SK-N-SH treated with all-trans-retinoic acid at 6 μM for 48 hours (cell line): ENCODE measurements around the gene MYEOV.

Source experiments
- ATAC-seq: fragments of 200-7000 bp; cut with Tn5 transposase; 3 replicates; pipeline ENCODE4 v1.9.1; 2020; ENCODE audit warnings: mild to moderate bottlenecking, moderate library complexity
- ARNTL ChIP-seq: fragments of 450-650 bp; formaldehyde crosslinking; IDR thresholded peaks from 2 replicates; pipeline ENCODE4 v1.5.0; 2020; ENCODE audit warnings: low read depth, mild to moderate bottlenecking, moderate library complexity, borderline replicate concordance
- BACH2 ChIP-seq: fragments of 250-450 bp; sonication (Bioruptor Pico); IDR thresholded peaks from 2 replicates; pipeline ENCODE4 v1.9.0; 2021; ENCODE audit warnings: mild to moderate bottlenecking, borderline replicate concordance
- CREB5 ChIP-seq: fragments of 250-450 bp; sonication (Bioruptor Pico); IDR thresholded peaks from 2 replicates; pipeline ENCODE4 v1.5.1; 2020; ENCODE audit warnings: low read depth, mild to moderate bottlenecking, moderate library complexity
- CSDC2 ChIP-seq: fragments of 250-450 bp; sonication (Bioruptor Pico); IDR thresholded peaks from 2 replicates; pipeline ENCODE4 v1.5.0; 2020; ENCODE audit warnings: mild to moderate bottlenecking, moderate library complexity
- ESRRG ChIP-seq: fragments of 250-450 bp; sonication (Bioruptor Pico); IDR thresholded peaks from 2 replicates; pipeline ENCODE4 v1.6.1; 2021; ENCODE audit warnings: mild to moderate bottlenecking
- GLIS3 ChIP-seq: fragments of 250-450 bp; sonication (Bioruptor Pico); IDR thresholded peaks from 2 replicates; pipeline ENCODE4 v1.5.0; 2020; ENCODE audit warnings: mild to moderate bottlenecking, moderate library complexity
- ISL1 ChIP-seq: fragments of 250-450 bp; sonication (Bioruptor Pico); IDR thresholded peaks from 2 replicates; pipeline ENCODE4 v2.1.2; 2022; ENCODE audit warnings: mild to moderate bottlenecking, moderate library complexity
- OSR1 ChIP-seq: fragments of 250-450 bp; sonication (Bioruptor Pico); IDR thresholded peaks from 2 replicates; pipeline ENCODE4 v1.8.0; 2022; ENCODE audit warnings: moderate library complexity, mild to moderate bottlenecking, inconsistent platforms
- PATZ1 ChIP-seq: fragments of 250-450 bp; sonication (Bioruptor Pico); IDR thresholded peaks from 2 replicates; pipeline ENCODE4 v1.8.0; 2020; ENCODE audit warnings: mild to moderate bottlenecking, moderate library complexity, borderline replicate concordance
- POU6F1 ChIP-seq: fragments of 250-450 bp; sonication (Bioruptor Pico); IDR thresholded peaks from 2 replicates; pipeline ENCODE4 v1.8.0; 2021; ENCODE audit warnings: low read depth, mild to moderate bottlenecking, moderate library complexity, borderline replicate concordance
- PPARA ChIP-seq: fragments of 250-450 bp; sonication (Bioruptor Pico); IDR thresholded peaks from 2 replicates; pipeline ENCODE4 v1.5.0; 2020; ENCODE audit warnings: mild to moderate bottlenecking, borderline replicate concordance
- RARB ChIP-seq: fragments of 250-450 bp; sonication (Bioruptor Pico); IDR thresholded peaks from 2 replicates; pipeline ENCODE4 v1.8.0; 2021; ENCODE audit warnings: mild to moderate bottlenecking, moderate library complexity
- SNAI2 ChIP-seq: fragments of 250-450 bp; sonication (Bioruptor Pico); IDR thresholded peaks from 2 replicates; pipeline ENCODE4 v1.5.0; 2020; ENCODE audit warnings: mild to moderate bottlenecking, moderate library complexity
- TCF4 ChIP-seq: fragments of 250-450 bp; sonication (Bioruptor Pico); IDR thresholded peaks from 2 replicates; pipeline ENCODE4 v1.8.0; 2021; ENCODE audit warnings: mild to moderate bottlenecking, moderate library complexity, borderline replicate concordance
- TOX ChIP-seq: fragments of 250-450 bp; sonication (Bioruptor Pico); IDR thresholded peaks from 2 replicates; pipeline ENCODE4 v1.8.0; 2021; ENCODE audit warnings: mild to moderate bottlenecking, moderate library complexity, borderline replicate concordance
- TSHZ2 ChIP-seq: fragments of 250-450 bp; sonication (Bioruptor Pico); IDR thresholded peaks from 2 replicates; pipeline ENCODE4 v1.5.0; 2020; ENCODE audit warnings: mild to moderate bottlenecking, moderate library complexity
- ZC3H10 ChIP-seq: fragments of 250-450 bp; sonication (Bioruptor Pico); IDR thresholded peaks from 2 replicates; pipeline ENCODE4 v1.5.1; 2021; ENCODE audit warnings: mild to moderate bottlenecking, moderate library complexity
- ZFP3 ChIP-seq: fragments of 250-450 bp; sonication (Bioruptor Pico); IDR thresholded peaks from 2 replicates; pipeline ENCODE4 v1.5.0; 2020; ENCODE audit warnings: mild to moderate bottlenecking, moderate library complexity
- ZFP30 ChIP-seq: fragments of 450-650 bp; formaldehyde crosslinking; IDR thresholded peaks from 2 replicates; pipeline ENCODE4 v1.5.0; 2022; ENCODE audit warnings: mild to moderate bottlenecking, moderate library complexity
- ZNF565 ChIP-seq: fragments of 450-650 bp; formaldehyde crosslinking; conservative IDR thresholded peaks from 2 replicates; pipeline ENCODE4 v1.5.0; 2020; ENCODE audit warnings: low read depth, mild to moderate bottlenecking, moderate library complexity
- ZNF70 ChIP-seq: fragments of 450-650 bp; formaldehyde crosslinking; IDR thresholded peaks from 2 replicates; pipeline ENCODE4 v1.5.0; 2020; ENCODE audit warnings: mild to moderate bottlenecking, moderate library complexity
- ZNF8 ChIP-seq: fragments of 450-650 bp; formaldehyde crosslinking; IDR thresholded peaks from 2 replicates; pipeline ENCODE4 v1.5.0; 2020; ENCODE audit warnings: mild to moderate bottlenecking, moderate library complexity

MYEOV gene

GRCh38 chr11:69253028-69253427 is 40.9 kb upstream of the MYEOV start:
- no peak for ATAC-seq
- TF ChIP-seq TOX (no peak), OSR1 (no peak), ZNF565 (no peak), RARB (no peak), ZFP30 (CRISPR knock-in tag) (no peak), CREB5 (CRISPR knock-in tag) (no peak), PPARA (CRISPR knock-in tag) (no peak), TCF4 (no peak), GLIS3 (CRISPR knock-in tag) (no peak), CSDC2 (CRISPR knock-in tag) (no peak), ZFP3 (CRISPR knock-in tag) (no peak), ZNF8 (no peak), ZC3H10 (CRISPR knock-in tag) (no peak), POU6F1 (no peak), BACH2 (CRISPR knock-in tag) (no peak), ARNTL (CRISPR knock-in tag) (no peak)

- TF ChIP-seq ESRRG (CRISPR knock-in tag): no peak
- TF ChIP-seq ZC3H10 (CRISPR knock-in tag): no peak
- no peak for TF ChIP-seq ISL1 (CRISPR knock-in tag)
- no peak for TF ChIP-seq SNAI2
- no peak for TF ChIP-seq ZNF8
- no peak for TF ChIP-seq RARB
- TF ChIP-seq POU6F1: no peak
- no peak for TF ChIP-seq TSHZ2 (CRISPR knock-in tag)
- no peak for TF ChIP-seq CSDC2 (CRISPR knock-in tag)
- TF ChIP-seq PATZ1 (CRISPR knock-in tag): no peak
- TF ChIP-seq TOX: no peak
- no peak for TF ChIP-seq ARNTL (CRISPR knock-in tag)
- no peak for ATAC-seq
Observed at GRCh38 chr11:69257134-69257533, 36.8 kb upstream of the MYEOV start.

GRCh38 chr11:69257838-69258658 is 35.9 kb upstream of the MYEOV start:
- ATAC-seq: no peak
- TF ChIP-seq SNAI2: no peak
- no peak for TF ChIP-seq BACH2 (CRISPR knock-in tag)
- no peak for TF ChIP-seq ZFP30 (CRISPR knock-in tag)
- TF ChIP-seq OSR1: no peak
- no peak for TF ChIP-seq TCF4
- no peak for TF ChIP-seq ZNF70 (CRISPR knock-in tag)
- no peak for TF ChIP-seq CREB5 (CRISPR knock-in tag)
- TF ChIP-seq TSHZ2 (CRISPR knock-in tag): no peak
- TF ChIP-seq ZNF8: no peak
- TF ChIP-seq POU6F1: no peak
